ENCODE data around the gene KMT2B.

Gene KMT2B

GRCh38 chr19:35734889-35735288, 17.1 kb downstream of the KMT2B start:
- H3K27me3 ChIP-seq (ENCODE audit: insufficient read depth, low read length) = no peaks in the 10 kb centered on the region
- no peak overlapping the region for H3K23ac ChIP-seq (ENCODE audit: low read length)
- DNase-seq = no peak
- no peak overlapping the region for H2BK5ac ChIP-seq (ENCODE audit: low read depth, low read length, poor library complexity)
- no peaks in the 10 kb centered on the region for H3K79me2 ChIP-seq (ENCODE audit: control insufficient read depth, insufficient read depth, low read length, poor library complexity)
- no CpG with 5 or more reads among the region's 5 CpGs for WGBS (ENCODE audit: extremely low coverage, insufficient coverage, insufficient read length)
- no peak overlapping the region for H2BK12ac ChIP-seq (ENCODE audit: low read length)
- no peak overlapping the region for H3K27ac ChIP-seq (ENCODE audit: low read depth, low read length)
- no peak overlapping the region for H3K4me2 ChIP-seq (ENCODE audit: low read length)
- no peak overlapping the region for H4K12ac ChIP-seq (ENCODE audit: low read depth, low read length)
- no peak overlapping the region for H3K9ac ChIP-seq (ENCODE audit: low read length)
- H3K18ac ChIP-seq (ENCODE audit: low read length) = no peak overlapping the region
- no peak overlapping the region for H4K8ac ChIP-seq (ENCODE audit: low read depth, low read length)
- no peaks in the 10 kb centered on the region for H3K9me3 ChIP-seq (ENCODE audit: insufficient read depth, low read depth, low read length)
- peaks cover 84 to 87% of the 10 kb centered on the region in 2 experiments for H3K36me3 ChIP-seq (ENCODE audit: control insufficient read depth in 1 of 2, insufficient read depth in 2 of 2, low read length in 2 of 2)
- no peak overlapping the region for H2AFZ ChIP-seq (ENCODE audit: insufficient read depth, low read length, poor library complexity)
- H2BK120ac ChIP-seq (ENCODE audit: insufficient read depth, low read length, poor library complexity) = no peak overlapping the region
- peaks cover 3% of the 10 kb centered on the region for H3K79me1 ChIP-seq (ENCODE audit: low read length)
- H3K14ac ChIP-seq (ENCODE audit: low read length) = no peak overlapping the region
- peaks cover 2 to 3% of the 10 kb centered on the region in 2 experiments for H3K4me1 ChIP-seq (ENCODE audit: control insufficient read depth in 1 of 2, insufficient read depth in 2 of 2, low read length in 2 of 2)
- H3K4me3 ChIP-seq (ENCODE audit: low read depth, low read length) = no peak overlapping the region
- no peak overlapping the region for H3K4ac ChIP-seq (ENCODE audit: low read depth, low read length)
- H4K91ac ChIP-seq (ENCODE audit: low read depth, low read length) = no peak overlapping the region
- H2AK5ac ChIP-seq (ENCODE audit: low read length) = no peak overlapping the region

GRCh38 chr19:35736913-35737886, 19.4 kb downstream of the KMT2B start:
- Histone ChIP-seq H3K4me2 (ENCODE audit: low read length) (no peak overlapping the region), H2BK120ac (ENCODE audit: insufficient read depth, low read length, poor library complexity) (no peak overlapping the region), H4K12ac (ENCODE audit: low read depth, low read length) (no peak overlapping the region), H3K9ac (ENCODE audit: low read length) (no peak overlapping the region), H3K36me3 (ENCODE audit: control insufficient read depth in 1 of 2, insufficient read depth in 2 of 2, low read length in 2 of 2) (peaks cover 61 to 64% of the 10 kb centered on the region in 2 experiments), H3K4me3 (ENCODE audit: low read depth, low read length) (no peak overlapping the region), H3K18ac (ENCODE audit: low read length) (no peak overlapping the region), H2AK5ac (ENCODE audit: low read length) (no peak overlapping the region), H3K27ac (ENCODE audit: low read depth, low read length) (no peak overlapping the region), H3K4me1 (ENCODE audit: control insufficient read depth in 1 of 2, insufficient read depth in 2 of 2, low read length in 2 of 2) (peaks cover 5% of the 10 kb centered on the region in 2 experiments), H3K79me1 (ENCODE audit: low read length) (peaks cover 3% of the 10 kb centered on the region), H3K14ac (ENCODE audit: low read length) (no peak overlapping the region), H2BK5ac (ENCODE audit: low read depth, low read length, poor library complexity) (no peak overlapping the region), H4K8ac (ENCODE audit: low read depth, low read length) (no peak overlapping the region), H3K4ac (ENCODE audit: low read depth, low read length) (no peak overlapping the region), H3K9me3 (ENCODE audit: insufficient read depth, low read depth, low read length) (no peaks in the 10 kb centered on the region), H3K23ac (ENCODE audit: low read length) (no peak overlapping the region), H3K27me3 (ENCODE audit: insufficient read depth, low read length) (no peaks in the 10 kb centered on the region), H2AFZ (ENCODE audit: insufficient read depth, low read length, poor library complexity) (no peak overlapping the region), H4K91ac (ENCODE audit: low read depth, low read length) (no peak overlapping the region), H3K79me2 (ENCODE audit: control insufficient read depth, insufficient read depth, low read length, poor library complexity) (no peaks in the 10 kb centered on the region), H2BK12ac (ENCODE audit: low read length) (no peak overlapping the region)
- no peak for DNase-seq
- WGBS (ENCODE audit: extremely low coverage, insufficient coverage, insufficient read length) = no CpG with 5 or more reads among the region's 22 CpGs

- no peak overlapping the region for H4K12ac ChIP-seq (ENCODE audit: low read depth, low read length)
- no peak overlapping the region for H3K14ac ChIP-seq (ENCODE audit: low read length)
- no peak for DNase-seq
- peaks cover 3% of the 10 kb centered on the region for H3K79me1 ChIP-seq (ENCODE audit: low read length)
- H2BK120ac ChIP-seq (ENCODE audit: insufficient read depth, low read length, poor library complexity) = no peak overlapping the region
- no peak overlapping the region for H2BK12ac ChIP-seq (ENCODE audit: low read length)
- H2AK5ac ChIP-seq (ENCODE audit: low read length) = no peak overlapping the region
- no peak overlapping the region for H3K4me2 ChIP-seq (ENCODE audit: low read length)
- H3K79me2 ChIP-seq (ENCODE audit: control insufficient read depth, insufficient read depth, low read length, poor library complexity) = no peaks in the 10 kb centered on the region
- H3K9ac ChIP-seq (ENCODE audit: low read length) = no peak overlapping the region
- no CpG with 5 or more reads among the region's 37 CpGs for WGBS (ENCODE audit: extremely low coverage, insufficient coverage, insufficient read length)
- H3K4me3 ChIP-seq (ENCODE audit: low read depth, low read length) = no peak overlapping the region
- no peak overlapping the region for H3K27ac ChIP-seq (ENCODE audit: low read depth, low read length)
- H3K4me1 ChIP-seq (ENCODE audit: control insufficient read depth in 1 of 2, insufficient read depth in 2 of 2, low read length in 2 of 2) = peaks cover 5% of the 10 kb centered on the region in 2 experiments
- H4K8ac ChIP-seq (ENCODE audit: low read depth, low read length) = no peak overlapping the region
- H3K27me3 ChIP-seq (ENCODE audit: insufficient read depth, low read length) = no peaks in the 10 kb centered on the region
- H2AFZ ChIP-seq (ENCODE audit: insufficient read depth, low read length, poor library complexity) = no peak overlapping the region
- H3K36me3 ChIP-seq (ENCODE audit: control insufficient read depth in 1 of 2, insufficient read depth in 2 of 2, low read length in 2 of 2) = peaks cover 53 to 58% of the 10 kb centered on the region in 2 experiments
- H3K9me3 ChIP-seq (ENCODE audit: insufficient read depth, low read depth, low read length) = no peaks in the 10 kb centered on the region
- H3K18ac ChIP-seq (ENCODE audit: low read length) = no peak overlapping the region
- H3K23ac ChIP-seq (ENCODE audit: low read length) = no peak overlapping the region
- H2BK5ac ChIP-seq (ENCODE audit: low read depth, low read length, poor library complexity) = no peak overlapping the region
- H3K4ac ChIP-seq (ENCODE audit: low read depth, low read length) = no peak overlapping the region
- H4K91ac ChIP-seq (ENCODE audit: low read depth, low read length) = no peak overlapping the region
These were observed 20.5 kb downstream of the KMT2B start for GRCh38 chr19:35738021-35738886.

GRCh38 chr19:35738887-35739229, 21.1 kb downstream of the KMT2B start:
- no peak overlapping the region for H3K27ac ChIP-seq (ENCODE audit: low read depth, low read length)
- no peak overlapping the region for H4K12ac ChIP-seq (ENCODE audit: low read depth, low read length)
- H2AK5ac ChIP-seq (ENCODE audit: low read length) = no peak overlapping the region
- no peaks in the 10 kb centered on the region for H3K27me3 ChIP-seq (ENCODE audit: insufficient read depth, low read length)
- H4K8ac ChIP-seq (ENCODE audit: low read depth, low read length) = no peak overlapping the region
- no peak overlapping the region for H3K4me3 ChIP-seq (ENCODE audit: low read depth, low read length)
- no peak overlapping the region for H4K91ac ChIP-seq (ENCODE audit: low read depth, low read length)
- H3K79me2 ChIP-seq (ENCODE audit: control insufficient read depth, insufficient read depth, low read length, poor library complexity) = no peaks in the 10 kb centered on the region
- H3K79me1 ChIP-seq (ENCODE audit: low read length) = peaks cover 3% of the 10 kb centered on the region
- peaks cover 5% of the 10 kb centered on the region in 2 experiments for H3K4me1 ChIP-seq (ENCODE audit: control insufficient read depth in 1 of 2, insufficient read depth in 2 of 2, low read length in 2 of 2)
- no peak overlapping the region for H2BK5ac ChIP-seq (ENCODE audit: low read depth, low read length, poor library complexity)
- H3K36me3 ChIP-seq (ENCODE audit: control insufficient read depth in 1 of 2, insufficient read depth in 2 of 2, low read length in 2 of 2) = peaks cover 50 to 52% of the 10 kb centered on the region in 2 experiments
- H2BK12ac ChIP-seq (ENCODE audit: low read length) = no peak overlapping the region
- H3K23ac ChIP-seq (ENCODE audit: low read length) = no peak overlapping the region
- no peaks in the 10 kb centered on the region for H3K9me3 ChIP-seq (ENCODE audit: insufficient read depth, low read depth, low read length)
- no peak overlapping the region for H3K9ac ChIP-seq (ENCODE audit: low read length)
- H2AFZ ChIP-seq (ENCODE audit: insufficient read depth, low read length, poor library complexity) = no peak overlapping the region
- no peak overlapping the region for H3K4me2 ChIP-seq (ENCODE audit: low read length)
- DNase-seq = no peak
- no peak overlapping the region for H3K14ac ChIP-seq (ENCODE audit: low read length)
- no CpG with 5 or more reads among the region's 2 CpGs for WGBS (ENCODE audit: extremely low coverage, insufficient coverage, insufficient read length)
- H3K18ac ChIP-seq (ENCODE audit: low read length) = no peak overlapping the region
- H3K4ac ChIP-seq (ENCODE audit: low read depth, low read length) = no peak overlapping the region
- no peak overlapping the region for H2BK120ac ChIP-seq (ENCODE audit: insufficient read depth, low read length, poor library complexity)

All from trophoblast cell (in vitro differentiated cells and primary cell).